Measurements from ENCODE around the gene CCL15. TPM values are rescaled to one million over a fixed set of nuclear protein-coding genes. Genes with fewer than 3 reads are reported as not detected.

Gene CCL15
- total and polyA plus RNA-seq, 2 of the 13 experiments (the other 11 are each of a cell fraction or from before 2014, with no cell fraction given) = 29.2 to 45.9 TPM

- no peak for TF ChIP-seq PBX2 (CRISPR knock-in tag; IDR thresholded peaks at IDR 0.05)
- TF ChIP-seq HNRNPUL1 (IDR thresholded peaks at IDR 0.05; ENCODE audit: low read depth, low read length) = no peak
- TF ChIP-seq DZIP1 (CRISPR knock-in tag; IDR thresholded peaks at IDR 0.05) = no peak
- TF ChIP-seq ZNF704 (CRISPR knock-in tag; IDR thresholded peaks at IDR 0.05; ENCODE audit: borderline replicate concordance) = no peak
- TF ChIP-seq TFE3 (CRISPR knock-in tag; IDR thresholded peaks at IDR 0.05) = peak; percentile 46; the same call in 1 of the 2 replicates
- TF ChIP-seq ARID5B (CRISPR knock-in tag; IDR thresholded peaks at IDR 0.05) = peak; percentile 91
- no peak for TF ChIP-seq MED13 (CRISPR knock-in tag; IDR thresholded peaks at IDR 0.05)
- peak; percentile 64; the same call in 1 of the 2 replicates for TF ChIP-seq RCOR2 (CRISPR knock-in tag; IDR thresholded peaks at IDR 0.05)
- TF ChIP-seq RARG (CRISPR knock-in tag; IDR thresholded peaks at IDR 0.05; ENCODE audit: low read depth) = no peak
- TF ChIP-seq ZNF501 (CRISPR knock-in tag; IDR thresholded peaks at IDR 0.05) = no peak
- TF ChIP-seq ZNF619 (CRISPR knock-in tag; IDR thresholded peaks at IDR 0.05) = no peak
- TF ChIP-seq ZNF383 (CRISPR knock-in tag; IDR thresholded peaks at IDR 0.05; ENCODE audit: borderline replicate concordance) = no peak
- TF ChIP-seq ZNF572 (CRISPR knock-in tag; IDR thresholded peaks at IDR 0.05) = no peak
- TF ChIP-seq MTA1 (CRISPR knock-in tag; IDR thresholded peaks at IDR 0.05; ENCODE audit: borderline replicate concordance) = no peak
- TF ChIP-seq FOXA1 (IDR thresholded peaks at IDR 0.05) = no peak
- peak; percentile 74 for TF ChIP-seq FOXA1 (CRISPR knock-in tag; IDR thresholded peaks at IDR 0.05)
- no peak for TF ChIP-seq DBP (CRISPR knock-in tag; IDR thresholded peaks at IDR 0.05; ENCODE audit: not compliant biosample characterization)
- no peak for TF ChIP-seq KLF9 (CRISPR knock-in tag; IDR thresholded peaks at IDR 0.05; ENCODE audit: low read depth)
- no peak for TF ChIP-seq SATB2 (CRISPR knock-in tag; IDR thresholded peaks at IDR 0.05)
- peak; percentile 75 to 79 for TF ChIP-seq NR2F1 (CRISPR knock-in tag; IDR thresholded peaks at IDR 0.05)
Observed at GRCh38 chr17:36000732-36001109, 632 bp downstream of the CCL15 start (continued).
